Activated T-helper 1 cell treated with anti-CD3 and anti-CD28 coated beads, Interleukin-12 subunit alpha, Interleukin-12 subunit beta, Interleukin-2, Interleukin-4 antibody, amounts not matched to agents 30 ng/mL and 10 ng/mL and 1 ng/mL, durations not matched to agents 14 hours and 24 hours and 36 hours (primary cell): ENCODE measurements around the gene ARHGEF28. TPM values are rescaled to one million over a fixed set of nuclear protein-coding genes. Genes with fewer than 3 reads are reported as not detected.

Source experiments
- DNase-seq: peaks from one replicate; pipeline ENCODE4 v3.0.0; 2021; ENCODE audit warnings: low spot score
- H3K27ac Mint-ChIP-seq: one replicate; pipeline ENCODE4 v1.8.0; 2021; ENCODE audit warnings: mild to moderate bottlenecking, mixed read lengths
- H3K27me3 Mint-ChIP-seq: one replicate; pipeline ENCODE4 v1.8.0; 2022; ENCODE audit warnings: mild to moderate bottlenecking, moderate library complexity, mixed read lengths; ENCODE audit not compliant: insufficient read depth
- H3K36me3 Mint-ChIP-seq: one replicate; pipeline ENCODE4 v1.8.0; 2021; ENCODE audit warnings: low read depth, mixed read lengths
- H3K4me1 Mint-ChIP-seq: one replicate; pipeline ENCODE4 v1.8.0; 2021; ENCODE audit warnings: low read depth, mixed read lengths
- H3K4me3 Mint-ChIP-seq: one replicate; pipeline ENCODE4 v1.8.0; 2021; ENCODE audit warnings: mild to moderate bottlenecking, moderate library complexity, mixed read lengths
- H3K9me3 Mint-ChIP-seq: one replicate; pipeline ENCODE4 v1.8.0; 2021; ENCODE audit warnings: mixed read lengths
- intact Hi-C: fragments of 100-400 bp; cut with micrococcal nuclease; formaldehyde crosslinking; loops from one replicate; pipeline ENCODE4 v1.15.1; 2024
- total RNA-seq: library from RNA; stranded (reverse); gene quantifications from 2 replicates; pipeline ENCODE4 v1.2.3, GENCODE V29; 2022

The ARHGEF28 gene
- total RNA-seq, 1 donor from 2014 or later: 0.03 TPM

GRCh38 chr5:73647721-73648120 lies 21.7 kb downstream of the ARHGEF28 start:
- Mint-ChIP-seq H3K4me3 (no peak overlapping the region), H3K9me3 (no peaks in the 10 kb centered on the region), H3K27me3 (peaks cover 17% of the 10 kb centered on the region), H3K4me1 (no peaks in the 10 kb centered on the region), H3K36me3 (no peaks in the 10 kb centered on the region), H3K27ac (no peak overlapping the region)
- no peak for DNase-seq
- intact Hi-C loops: no loop called here

DNA sequence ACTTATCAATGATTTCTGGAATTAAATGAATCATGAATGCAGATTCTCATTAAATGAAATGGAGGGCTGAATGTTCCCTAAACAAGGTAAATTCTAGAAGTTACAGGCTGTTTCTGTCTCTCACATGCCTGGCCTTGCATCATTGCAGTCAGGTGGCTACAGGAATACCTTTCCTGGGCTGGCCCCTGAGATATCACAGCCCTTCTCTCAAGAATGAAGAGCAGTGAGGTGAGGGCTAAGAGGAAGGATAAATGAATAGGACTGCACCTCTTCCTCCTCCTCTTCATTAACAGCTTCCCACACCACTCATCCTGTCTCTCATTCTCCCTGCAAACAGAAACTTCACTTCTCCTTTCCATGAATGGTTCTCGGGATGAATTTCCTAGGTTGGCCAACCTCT lies 22.5 kb downstream of the ARHGEF28 start:
- Mint-ChIP-seq H3K27ac (no peak overlapping the region), H3K4me3 (no peak overlapping the region), H3K27me3 (peaks cover 17% of the 10 kb centered on the region), H3K36me3 (no peaks in the 10 kb centered on the region), H3K4me1 (no peaks in the 10 kb centered on the region), H3K9me3 (no peaks in the 10 kb centered on the region)
- no peak for DNase-seq
- intact Hi-C loops: no loop called here

DNA sequence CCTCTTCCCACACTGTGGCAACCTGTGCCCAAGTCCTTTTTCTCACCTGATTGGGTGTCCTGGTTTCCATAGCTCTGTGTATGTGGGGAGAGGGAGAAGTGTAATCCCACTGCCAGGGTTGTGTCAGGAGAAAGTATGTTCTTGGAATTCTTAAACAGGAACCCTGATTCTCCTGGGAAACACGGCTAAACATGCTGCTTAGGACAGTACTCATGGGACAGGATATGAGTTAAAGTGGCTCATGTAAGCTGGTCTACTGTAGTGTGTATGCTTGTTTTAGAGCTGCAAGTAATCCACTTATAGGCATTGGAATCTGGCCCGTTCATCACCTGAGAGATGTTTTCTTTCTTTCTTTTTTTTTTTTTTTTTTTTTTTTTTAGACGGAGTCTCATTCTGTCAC lies 23.9 kb downstream of the ARHGEF28 start:
- Mint-ChIP-seq H3K4me1 (no peaks in the 10 kb centered on the region), H3K36me3 (no peaks in the 10 kb centered on the region), H3K9me3 (no peaks in the 10 kb centered on the region), H3K4me3 (no peak overlapping the region), H3K27ac (no peak overlapping the region), H3K27me3 (peaks cover 15% of the 10 kb centered on the region)
- intact Hi-C loops: no loop called here
- no peak for DNase-seq

DNA sequence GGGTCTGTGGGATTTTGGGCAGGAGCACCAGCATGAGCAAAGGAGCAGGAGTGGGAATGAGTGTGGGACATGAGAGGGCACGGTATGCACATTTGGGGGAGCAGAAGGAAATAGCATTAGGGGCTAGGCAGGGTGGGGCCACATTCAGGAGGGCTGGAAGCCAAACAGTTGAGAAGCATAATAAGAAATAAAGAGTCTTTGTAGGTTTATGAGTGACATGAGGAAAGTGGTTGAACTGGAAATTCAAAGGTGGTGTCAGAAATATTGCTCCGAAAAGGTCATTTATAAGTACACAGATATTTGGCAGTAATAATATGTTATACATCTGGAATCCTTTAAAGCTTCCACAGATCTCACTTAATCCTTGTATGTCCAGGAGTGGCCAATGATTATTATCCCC lies 26.4 kb downstream of the ARHGEF28 start:
- H3K27me3 Mint-ChIP-seq: peaks cover 5% of the 10 kb centered on the region
- no peak overlapping the region for H3K4me3 Mint-ChIP-seq
- intact Hi-C loops: no loop called here
- no peak for DNase-seq
- H3K27ac Mint-ChIP-seq: no peak overlapping the region
- H3K36me3 Mint-ChIP-seq: no peaks in the 10 kb centered on the region
- H3K4me1 Mint-ChIP-seq: no peaks in the 10 kb centered on the region
- H3K9me3 Mint-ChIP-seq: no peaks in the 10 kb centered on the region

GRCh38 chr5:73654171-73654811 lies 28.3 kb downstream of the ARHGEF28 start:
- H3K36me3 Mint-ChIP-seq: no peaks in the 10 kb centered on the region
- H3K9me3 Mint-ChIP-seq: no peaks in the 10 kb centered on the region
- H3K4me3 Mint-ChIP-seq: no peak overlapping the region
- no peak for DNase-seq
- H3K27me3 Mint-ChIP-seq: peaks cover 2% of the 10 kb centered on the region
- H3K4me1 Mint-ChIP-seq: no peaks in the 10 kb centered on the region
- no peak overlapping the region for H3K27ac Mint-ChIP-seq
- intact Hi-C loops: no loop called here

GRCh38 chr5:73654819-73655318 lies 28.9 kb downstream of the ARHGEF28 start:
- Mint-ChIP-seq H3K36me3 (no peaks in the 10 kb centered on the region), H3K9me3 (no peaks in the 10 kb centered on the region), H3K4me3 (no peak overlapping the region), H3K27me3 (no peaks in the 10 kb centered on the region), H3K4me1 (no peaks in the 10 kb centered on the region), H3K27ac (no peak overlapping the region)
- intact Hi-C loops: no loop called here
- no peak for DNase-seq

DNA sequence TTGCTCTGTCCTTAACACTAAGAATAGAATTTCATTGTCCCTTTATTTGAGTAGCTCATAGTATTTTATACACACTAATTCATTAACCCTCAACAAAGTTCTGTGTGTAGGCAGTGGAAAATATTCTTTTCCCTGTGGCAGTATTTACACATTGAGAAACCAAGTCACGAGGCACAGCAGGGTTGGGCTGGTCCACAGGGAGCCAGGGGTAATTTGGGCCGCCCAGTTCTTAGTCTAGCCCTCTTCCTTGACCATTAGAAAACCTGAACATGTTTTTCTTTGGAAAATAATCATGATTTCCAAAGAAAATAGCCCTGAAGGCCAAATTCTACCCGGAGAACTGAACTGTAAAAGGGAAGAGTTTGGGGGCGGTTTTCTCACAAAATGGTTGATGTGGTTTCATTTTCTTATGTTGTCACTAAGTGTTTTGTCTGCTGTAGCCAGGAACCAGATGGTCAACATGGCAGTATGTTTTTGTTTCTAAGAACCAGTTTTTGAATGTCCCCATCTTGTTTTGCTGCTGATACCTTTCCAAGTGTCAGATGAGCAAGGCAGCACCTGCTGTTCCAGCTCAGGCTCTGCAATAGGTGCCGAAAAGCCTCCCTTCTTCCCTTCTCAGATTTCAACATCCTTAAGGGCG lies 29.6 kb downstream of the ARHGEF28 start:
- Mint-ChIP-seq H3K27ac (no peak overlapping the region), H3K4me1 (no peaks in the 10 kb centered on the region), H3K27me3 (peaks cover 3% of the 10 kb centered on the region), H3K9me3 (no peaks in the 10 kb centered on the region), H3K36me3 (no peaks in the 10 kb centered on the region), H3K4me3 (no peak overlapping the region)
- DNase-seq: no peak
- intact Hi-C loops: no loop called here

- no peaks in the 10 kb centered on the region for H3K4me1 Mint-ChIP-seq
- peaks cover 6% of the 10 kb centered on the region for H3K27me3 Mint-ChIP-seq
- no peak for DNase-seq
- intact Hi-C loops: no loop called here
- H3K9me3 Mint-ChIP-seq: no peaks in the 10 kb centered on the region
- H3K27ac Mint-ChIP-seq: no peak overlapping the region
- no peak overlapping the region for H3K4me3 Mint-ChIP-seq
- H3K36me3 Mint-ChIP-seq: no peaks in the 10 kb centered on the region
These were observed 35.8 kb downstream of the ARHGEF28 start for GRCh38 chr5:73661753-73662152.

- Mint-ChIP-seq H3K27ac (no peak overlapping the region), H3K9me3 (no peaks in the 10 kb centered on the region), H3K4me1 (no peaks in the 10 kb centered on the region), H3K36me3 (no peaks in the 10 kb centered on the region), H3K4me3 (no peak overlapping the region), H3K27me3 (peaks cover 9% of the 10 kb centered on the region)
- intact Hi-C loops: no loop called here
- DNase-seq: no peak
These were observed 37.3 kb downstream of the ARHGEF28 start for GRCh38 chr5:73663161-73663859.

DNA sequence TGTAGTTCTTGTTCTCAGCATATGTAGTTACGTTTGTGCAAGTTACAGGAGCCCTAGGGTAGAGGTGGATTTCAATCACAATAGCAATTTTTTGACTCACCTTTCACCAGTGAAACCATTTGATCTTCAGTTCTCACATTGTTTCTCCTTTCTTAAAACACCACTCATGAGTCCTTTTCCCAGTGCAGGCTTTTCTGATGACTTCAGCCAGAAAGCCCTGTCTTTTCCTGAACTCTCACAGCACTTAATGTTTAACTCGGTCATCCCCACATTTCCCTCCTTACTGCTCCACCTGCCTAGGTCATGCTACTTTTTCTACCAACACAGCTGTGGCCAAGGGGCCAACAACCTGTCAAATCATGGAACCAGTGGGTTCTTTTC lies 37.9 kb downstream of the ARHGEF28 start:
- no peaks in the 10 kb centered on the region for H3K36me3 Mint-ChIP-seq
- intact Hi-C loops: no loop called here
- H3K27ac Mint-ChIP-seq: no peak overlapping the region

DNA sequence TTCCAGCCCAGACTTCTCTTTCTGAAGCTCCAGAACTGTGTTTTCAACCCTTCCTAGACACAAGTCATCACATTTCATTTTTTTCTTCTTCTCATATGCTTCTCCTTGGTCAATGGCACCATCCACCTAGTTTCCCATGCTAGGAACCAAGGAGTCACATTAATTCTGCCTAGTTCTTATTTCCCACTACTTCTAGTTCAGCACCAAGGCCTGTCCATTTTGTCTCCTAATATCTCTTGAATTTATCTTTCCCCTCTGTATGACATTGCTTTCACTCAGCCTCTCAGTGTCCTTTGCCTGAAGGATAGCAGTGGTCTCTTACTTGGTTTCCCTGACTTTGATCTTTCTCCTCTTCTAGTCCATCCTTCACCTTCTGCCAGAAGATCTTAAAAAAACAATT lies 38.8 kb downstream of the ARHGEF28 start:
- H3K27me3 Mint-ChIP-seq: peaks cover 13% of the 10 kb centered on the region
- no peak overlapping the region for H3K4me3 Mint-ChIP-seq
- no peaks in the 10 kb centered on the region for H3K36me3 Mint-ChIP-seq
- no peak for DNase-seq
- H3K27ac Mint-ChIP-seq: no peak overlapping the region
- H3K4me1 Mint-ChIP-seq: no peaks in the 10 kb centered on the region
- H3K9me3 Mint-ChIP-seq: no peaks in the 10 kb centered on the region
- intact Hi-C loops: no loop called here

More for the DNA sequence above, 37.9 kb downstream of the ARHGEF28 start:
- DNase-seq: no peak
- Mint-ChIP-seq H3K4me1 (no peaks in the 10 kb centered on the region), H3K27me3 (peaks cover 12% of the 10 kb centered on the region), H3K4me3 (no peak overlapping the region), H3K9me3 (no peaks in the 10 kb centered on the region)

DNA sequence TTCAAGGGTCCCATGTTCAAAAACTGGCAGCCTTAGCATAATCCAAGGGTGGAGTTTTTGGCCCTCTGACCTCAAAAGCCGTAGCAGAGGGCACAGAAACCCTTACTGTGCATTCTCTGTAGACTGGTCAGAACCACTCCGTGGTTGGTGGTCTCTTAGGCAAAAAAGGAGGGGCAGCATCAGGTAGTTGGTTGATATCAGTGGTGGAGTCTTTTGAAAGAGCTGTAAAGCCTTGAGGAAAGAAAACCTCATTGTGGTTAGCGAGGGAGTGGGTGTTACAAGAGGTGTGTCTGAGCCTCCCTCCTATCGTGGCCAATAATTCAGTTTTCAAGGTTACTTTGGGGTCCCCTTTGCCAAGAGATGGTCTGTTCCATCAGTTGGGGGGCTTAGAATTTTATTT lies 40.9 kb downstream of the ARHGEF28 start:
- H3K36me3 Mint-ChIP-seq: no peaks in the 10 kb centered on the region
- H3K4me1 Mint-ChIP-seq: no peaks in the 10 kb centered on the region
- no peaks in the 10 kb centered on the region for H3K9me3 Mint-ChIP-seq
- no peak overlapping the region for H3K27ac Mint-ChIP-seq
- intact Hi-C loops: no loop called here
- no peak for DNase-seq
- H3K4me3 Mint-ChIP-seq: no peak overlapping the region
- H3K27me3 Mint-ChIP-seq: peaks cover 8% of the 10 kb centered on the region

DNA sequence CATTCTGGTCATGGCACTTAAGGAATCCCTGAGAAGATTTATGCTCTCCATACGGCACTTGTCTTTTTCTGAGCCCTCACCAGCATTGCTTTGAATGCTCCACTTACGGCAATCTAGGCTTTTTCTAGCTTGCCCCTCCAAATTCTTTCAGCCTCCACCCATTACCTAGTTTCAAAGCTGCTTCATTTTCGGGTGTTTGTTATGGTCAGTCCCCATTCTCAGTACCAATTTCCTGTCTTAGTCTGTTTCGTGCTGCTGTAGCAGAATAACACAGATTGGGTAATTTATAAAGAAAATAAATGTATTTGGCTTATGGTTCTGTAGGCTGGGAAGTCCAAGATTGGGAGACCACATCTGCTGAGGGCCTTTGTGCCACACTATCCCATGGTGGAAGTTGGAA lies 42.0 kb downstream of the ARHGEF28 start:
- intact Hi-C loops: no loop called here
- Mint-ChIP-seq H3K27ac (no peak overlapping the region), H3K36me3 (no peaks in the 10 kb centered on the region), H3K4me3 (no peak overlapping the region), H3K9me3 (no peaks in the 10 kb centered on the region), H3K4me1 (no peaks in the 10 kb centered on the region), H3K27me3 (peaks cover 8% of the 10 kb centered on the region)
- DNase-seq: no peak
